HUES6 (cell line): Measurements from ENCODE around the gene MLPH.

Experiments used
- H3K27ac ChIP-seq: 2 replicates; pipeline ENCODE4 v1.7.0; 2013; ENCODE audit warnings: low read depth, mild to moderate bottlenecking, low read length, inconsistent platforms
- H3K27me3 ChIP-seq: 2 replicates; pipeline ENCODE4 v1.6.1; 2013; ENCODE audit warnings: low read length; ENCODE audit not compliant: control insufficient read depth, insufficient read depth
- H3K36me3 ChIP-seq: 2 replicates; pipeline ENCODE4 v1.6.1; 2013; ENCODE audit warnings: low read length; ENCODE audit not compliant: control insufficient read depth, insufficient read depth
- H3K4me1 ChIP-seq: 2 replicates; pipeline ENCODE4 v1.6.1; 2013; ENCODE audit warnings: low read length; ENCODE audit not compliant: control insufficient read depth, insufficient read depth
- H3K4me3 ChIP-seq: 2 replicates; pipeline ENCODE4 v1.5.1; 2013; ENCODE audit warnings: low read depth, low read length
- H3K9ac ChIP-seq: one replicate; pipeline ENCODE4 v1.6.1; 2013; ENCODE audit warnings: mild to moderate bottlenecking, low read length
- H3K9me3 ChIP-seq: 2 replicates; pipeline ENCODE4 v1.6.1; 2013; ENCODE audit warnings: low read depth, low read length; ENCODE audit not compliant: control insufficient read depth, insufficient read depth

The MLPH gene

GRCh38 chr2:237490009-237490711 lies 3.1 kb downstream of the MLPH start:
- peaks cover 19% of the 10 kb centered on the region for H3K9me3 ChIP-seq
- no peak overlapping the region; the same call in 1 of the 2 replicates for H3K4me3 ChIP-seq
- peaks cover 52% of the 10 kb centered on the region for H3K27me3 ChIP-seq
- H3K27ac ChIP-seq, result peak overlapping the region; percentile 26
- peaks cover 4% of the 10 kb centered on the region; the same call in 1 of the 2 replicates for H3K36me3 ChIP-seq
- H3K4me1 ChIP-seq, result peaks cover 22% of the 10 kb centered on the region
- no peak overlapping the region for H3K9ac ChIP-seq

- H3K4me1 ChIP-seq, result peaks cover 22% of the 10 kb centered on the region
- H3K4me3 ChIP-seq, result no peak overlapping the region; the same call in 1 of the 2 replicates
- H3K9ac ChIP-seq, result no peak overlapping the region
- H3K27ac ChIP-seq, result no peak overlapping the region; the same call in 1 of the 2 replicates
- H3K9me3 ChIP-seq, result peaks cover 19% of the 10 kb centered on the region
- H3K36me3 ChIP-seq, result peaks cover 4% of the 10 kb centered on the region; the same call in 1 of the 2 replicates
- H3K27me3 ChIP-seq, result peaks cover 46% of the 10 kb centered on the region
These were observed 3.7 kb downstream of the MLPH start for GRCh38 chr2:237490795-237491194.

- Histone ChIP-seq H3K9me3 (peaks cover 19% of the 10 kb centered on the region), H3K4me1 (peaks cover 26% of the 10 kb centered on the region), H3K4me3 (no peak overlapping the region), H3K27me3 (peaks cover 38% of the 10 kb centered on the region), H3K36me3 (peaks cover 4% of the 10 kb centered on the region; the same call in 1 of the 2 replicates), H3K27ac (no peak overlapping the region), H3K9ac (no peak overlapping the region)
These were observed 4.6 kb downstream of the MLPH start for GRCh38 chr2:237491515-237492118.

- H3K27me3 ChIP-seq, result peaks cover 31% of the 10 kb centered on the region
- no peak overlapping the region for H3K27ac ChIP-seq
- peaks cover 19% of the 10 kb centered on the region for H3K9me3 ChIP-seq
- no peak overlapping the region for H3K9ac ChIP-seq
- peaks cover 4% of the 10 kb centered on the region; the same call in 1 of the 2 replicates for H3K36me3 ChIP-seq
- peaks cover 29% of the 10 kb centered on the region for H3K4me1 ChIP-seq
- H3K4me3 ChIP-seq, result no peak overlapping the region
These were observed 5.3 kb downstream of the MLPH start for GRCh38 chr2:237492137-237492890.

- peaks cover 19% of the 10 kb centered on the region for H3K9me3 ChIP-seq
- H3K9ac ChIP-seq, result no peak overlapping the region
- H3K36me3 ChIP-seq, result peaks cover 4% of the 10 kb centered on the region; the same call in 1 of the 2 replicates
- no peak overlapping the region for H3K4me3 ChIP-seq
- H3K27me3 ChIP-seq, result peaks cover 13% of the 10 kb centered on the region
- H3K4me1 ChIP-seq, result peaks cover 28% of the 10 kb centered on the region
- H3K27ac ChIP-seq, result no peak overlapping the region
These were observed 7.0 kb downstream of the MLPH start for GRCh38 chr2:237494066-237494465.

GRCh38 chr2:237495521-237496117 lies 8.6 kb downstream of the MLPH start:
- Histone ChIP-seq H3K9ac (no peak overlapping the region), H3K27ac (no peak overlapping the region), H3K36me3 (peaks cover 4% of the 10 kb centered on the region; the same call in 1 of the 2 replicates), H3K27me3 (peaks cover 5% of the 10 kb centered on the region; the same call in 1 of the 2 replicates), H3K4me3 (no peak overlapping the region), H3K9me3 (peaks cover 19% of the 10 kb centered on the region), H3K4me1 (peaks cover 23% of the 10 kb centered on the region)

GRCh38 chr2:237496428-237496827 lies 9.4 kb downstream of the MLPH start:
- peaks cover 4% of the 10 kb centered on the region; the same call in 1 of the 2 replicates for H3K36me3 ChIP-seq
- no peak overlapping the region for H3K27ac ChIP-seq
- peaks cover 30% of the 10 kb centered on the region for H3K4me1 ChIP-seq

GRCh38 chr2:237497009-237497837 lies 10.2 kb downstream of the MLPH start:
- no peak overlapping the region for H3K27ac ChIP-seq
- peaks cover 35% of the 10 kb centered on the region for H3K4me1 ChIP-seq
- H3K4me3 ChIP-seq, result no peak overlapping the region
- H3K9me3 ChIP-seq, result 0 out of 2 replicates have a peak, but pooled peaks cover 5% of the 10 kb centered on the region
- H3K27me3 ChIP-seq, result peaks cover 5% of the 10 kb centered on the region; the same call in 1 of the 2 replicates
- H3K9ac ChIP-seq, result no peak overlapping the region
- H3K36me3 ChIP-seq, result no peaks in the 10 kb centered on the region

More at GRCh38 chr2:237496428-237496827, 9.4 kb downstream of the MLPH start:
- Histone ChIP-seq H3K9me3 (peaks cover 13% of the 10 kb centered on the region), H3K9ac (no peak overlapping the region), H3K27me3 (peaks cover 5% of the 10 kb centered on the region; the same call in 1 of the 2 replicates), H3K4me3 (no peak overlapping the region)

GRCh38 chr2:237497838-237498186 lies 10.8 kb downstream of the MLPH start:
- H3K9me3 ChIP-seq, result 0 out of 2 replicates have a peak, but pooled peaks cover 2% of the 10 kb centered on the region
- H3K9ac ChIP-seq, result no peak overlapping the region
- no peaks in the 10 kb centered on the region for H3K36me3 ChIP-seq
- H3K27ac ChIP-seq, result no peak overlapping the region
- peaks cover 5% of the 10 kb centered on the region; the same call in 1 of the 2 replicates for H3K27me3 ChIP-seq
- no peak overlapping the region for H3K4me3 ChIP-seq
- H3K4me1 ChIP-seq, result peaks cover 35% of the 10 kb centered on the region

- no peaks in the 10 kb centered on the region for H3K9me3 ChIP-seq
- no peak overlapping the region for H3K27ac ChIP-seq
These were observed 11.3 kb downstream of the MLPH start for GRCh38 chr2:237498341-237498740.

More at GRCh38 chr2:237498341-237498740, 11.3 kb downstream of the MLPH start:
- Histone ChIP-seq H3K9ac (no peak overlapping the region), H3K36me3 (no peaks in the 10 kb centered on the region), H3K4me3 (no peak overlapping the region), H3K4me1 (peaks cover 35% of the 10 kb centered on the region), H3K27me3 (peaks cover 5% of the 10 kb centered on the region; the same call in 1 of the 2 replicates)
